GM18907 (cell line): ENCODE results near the gene FAM136A.
A peak's percentile ranks its signal among the peaks of the same experiment; 100 is the strongest.
"Not testable (repeated sequence)": the region's sequence is repeated elsewhere in the genome, so short reads cannot be mapped to it uniquely, and the experiment has no call there.

ENCODE experiments used
- ATAC-seq: cut with Tn5 transposase; IDR thresholded peaks from one replicate; pipeline ENCODE4 v1.9.1; 2021; ENCODE audit warnings: mild to moderate bottlenecking, moderate library complexity; ENCODE audit not compliant: unreplicated experiment

Gene FAM136A

DNA sequence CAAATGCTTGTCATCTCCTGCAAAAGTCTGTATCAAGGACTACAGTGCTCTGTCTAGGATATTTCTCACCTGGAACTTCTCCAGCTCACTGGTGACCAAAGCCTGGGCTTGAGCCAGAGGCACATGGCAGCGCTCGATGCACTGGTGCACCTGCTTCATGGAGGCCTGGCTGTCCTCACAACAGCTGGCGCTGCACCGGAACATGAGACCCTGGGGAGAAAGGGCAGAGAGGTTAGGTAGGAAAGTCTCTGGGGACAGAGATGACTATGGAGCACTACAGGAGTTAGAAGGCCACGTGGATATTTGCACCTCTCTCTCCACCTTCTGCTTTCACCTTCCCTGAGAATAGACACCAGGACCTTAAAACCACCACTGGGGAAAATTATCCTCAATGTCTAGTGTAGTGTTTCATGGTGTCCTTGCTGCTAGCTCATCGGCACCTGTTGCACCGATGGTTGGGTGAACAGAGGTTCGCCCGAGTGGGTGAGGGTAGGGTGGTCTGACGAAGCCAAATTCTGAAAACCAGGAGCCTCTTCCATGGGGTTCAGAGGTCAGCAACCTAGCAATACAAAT, 1.0 kb downstream of the FAM136A start:
- no peak for ATAC-seq

DNA sequence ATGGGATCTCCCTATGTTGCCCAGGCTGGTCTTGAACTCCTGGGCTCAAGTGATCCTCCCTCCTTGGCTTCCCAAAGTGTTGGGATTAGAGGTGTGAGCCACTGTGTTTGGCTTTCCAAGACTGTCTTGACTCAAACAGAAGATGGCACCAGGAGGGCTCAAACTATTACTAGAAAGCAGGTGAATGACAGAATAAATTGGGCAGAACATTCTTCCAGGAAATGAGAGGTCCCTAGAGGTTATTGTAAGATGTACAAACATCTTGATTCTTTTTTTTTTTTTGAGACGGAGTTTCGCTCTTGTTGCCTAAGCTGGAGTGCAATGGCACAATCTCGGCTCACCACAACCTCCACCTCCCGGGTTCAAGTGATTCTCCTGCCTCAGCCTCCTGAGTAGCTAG, 4.0 kb downstream of the FAM136A start:
- ATAC-seq, result not testable (repeated sequence)

DNA sequence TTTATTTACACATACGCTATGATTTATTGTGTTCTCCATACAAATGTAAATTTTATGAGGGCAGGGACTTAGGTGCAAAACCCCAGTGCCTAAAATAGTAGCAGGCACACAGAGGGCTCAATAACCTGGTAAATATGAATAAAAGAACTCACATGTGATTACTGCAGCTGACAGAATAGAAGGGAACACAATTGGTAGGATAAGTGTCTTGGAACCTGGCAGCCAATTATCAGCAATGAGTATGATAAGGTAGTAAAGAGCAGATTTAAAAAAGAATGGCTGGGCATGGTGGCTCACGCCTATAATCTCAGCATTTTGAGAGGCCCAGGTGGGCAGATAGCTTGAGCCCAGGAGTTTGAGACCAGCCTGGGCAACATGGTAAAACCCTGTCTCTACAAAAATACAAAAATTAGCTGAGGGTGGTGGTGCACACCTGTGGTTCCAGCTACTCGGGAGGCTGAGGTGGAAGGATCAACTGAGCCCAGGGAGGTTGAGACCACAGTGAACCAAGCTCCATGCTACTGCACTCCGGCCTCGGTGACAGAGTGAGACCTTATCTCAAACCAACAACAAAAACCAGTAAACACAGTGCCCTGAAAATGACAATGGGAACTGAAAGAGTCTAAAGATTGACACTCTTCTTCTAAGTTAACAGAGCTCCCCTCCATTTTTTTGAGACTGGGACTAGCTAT, 18.2 kb downstream of the FAM136A start:
- ATAC-seq, result no peak

GRCh38 chr2:70282439-70282838, 19.4 kb downstream of the FAM136A start:
- ATAC-seq, result no peak

DNA sequence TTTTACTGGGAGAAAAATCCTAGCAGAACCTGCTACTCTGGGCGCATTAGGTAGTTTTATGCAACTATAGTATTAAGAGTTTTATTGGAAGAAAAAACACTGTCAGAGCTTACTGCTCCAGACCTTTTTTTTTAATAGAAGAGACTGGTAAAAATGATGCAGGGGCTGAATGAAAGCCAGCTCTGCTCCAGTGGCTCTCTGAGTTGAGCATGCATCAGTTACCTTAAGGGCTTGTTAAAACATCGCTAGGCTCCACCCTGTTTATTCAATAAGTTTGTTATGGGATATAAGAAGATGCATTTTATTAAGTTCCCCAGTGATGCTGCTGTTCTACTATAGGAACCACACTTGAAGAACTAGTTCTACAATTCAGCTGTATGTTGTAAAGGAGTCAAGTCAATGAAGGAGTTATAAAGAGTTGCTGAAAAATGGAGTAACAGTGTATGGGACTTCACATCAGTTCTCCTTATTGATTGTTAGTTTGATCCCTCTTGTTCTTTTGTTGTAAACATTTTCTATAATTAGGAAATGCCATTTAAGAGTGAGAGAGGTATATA, 21.5 kb downstream of the FAM136A start:
- ATAC-seq, result no peak

DNA sequence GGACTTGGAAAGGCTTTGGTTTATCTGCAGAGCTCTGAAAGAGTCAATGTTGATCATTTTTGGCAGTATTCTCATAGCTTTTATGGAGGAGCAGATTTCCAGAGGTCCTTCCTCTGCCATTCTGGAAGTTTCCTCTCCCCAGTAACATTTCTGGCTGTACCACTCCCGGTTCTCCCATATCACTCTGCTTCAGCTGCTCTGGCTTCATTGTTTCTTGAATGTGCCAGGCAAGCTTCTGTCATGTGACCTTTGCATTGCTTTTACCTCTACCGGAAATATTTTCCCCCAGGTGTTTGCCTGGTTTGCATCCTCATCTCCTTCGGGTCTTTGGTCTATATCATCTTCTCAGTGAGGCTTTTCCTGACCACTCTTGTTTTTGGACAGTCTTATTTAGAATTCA, 31.5 kb downstream of the FAM136A start:
- ATAC-seq, result no peak

GRCh38 chr2:70269422-70270302, 32.2 kb downstream of the FAM136A start:
- not testable (repeated sequence) for ATAC-seq

GRCh38 chr2:70266925-70267324, 34.9 kb downstream of the FAM136A start:
- not testable (repeated sequence) for ATAC-seq

DNA sequence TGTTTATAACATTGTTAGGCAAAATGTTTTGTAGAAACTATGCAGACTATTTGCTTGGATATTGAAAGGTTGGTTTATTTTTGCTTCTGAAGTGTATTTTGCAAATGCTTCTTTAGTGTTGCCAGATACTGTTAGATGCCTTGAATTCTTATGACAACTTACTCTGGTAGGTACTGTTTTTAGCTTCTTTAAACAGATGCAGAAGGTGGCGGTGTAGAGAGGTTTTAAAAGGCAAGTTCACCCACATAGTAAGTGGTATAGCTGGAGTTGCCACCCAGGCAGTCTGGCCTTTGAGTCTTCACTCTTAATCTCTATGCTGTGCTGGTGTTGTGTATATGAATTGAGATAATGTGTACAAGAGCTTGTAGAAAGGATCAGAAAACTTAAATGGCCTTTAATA, 40.4 kb downstream of the FAM136A start:
- no peak for ATAC-seq

DNA sequence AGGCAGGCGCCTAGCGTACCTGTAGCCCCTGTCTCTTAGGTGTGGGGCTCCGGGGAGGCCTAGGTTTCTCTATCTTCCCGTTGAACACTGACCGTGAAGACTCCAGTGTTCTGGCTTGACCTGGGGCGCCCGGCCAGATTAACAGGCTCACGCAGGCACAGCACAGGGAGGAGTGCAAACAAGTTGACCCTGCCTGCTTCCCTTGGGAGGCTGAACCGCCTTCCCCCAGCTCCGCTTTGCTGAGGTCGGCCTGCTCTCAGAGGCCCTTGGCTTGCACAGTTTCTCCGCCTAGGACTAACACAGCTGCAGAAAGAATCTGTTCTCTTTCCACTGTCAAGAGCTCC, 43.4 kb downstream of the FAM136A start:
- no peak for ATAC-seq

- ATAC-seq, result no peak
These were observed 46.1 kb downstream of the FAM136A start for GRCh38 chr2:70255637-70256314.

DNA sequence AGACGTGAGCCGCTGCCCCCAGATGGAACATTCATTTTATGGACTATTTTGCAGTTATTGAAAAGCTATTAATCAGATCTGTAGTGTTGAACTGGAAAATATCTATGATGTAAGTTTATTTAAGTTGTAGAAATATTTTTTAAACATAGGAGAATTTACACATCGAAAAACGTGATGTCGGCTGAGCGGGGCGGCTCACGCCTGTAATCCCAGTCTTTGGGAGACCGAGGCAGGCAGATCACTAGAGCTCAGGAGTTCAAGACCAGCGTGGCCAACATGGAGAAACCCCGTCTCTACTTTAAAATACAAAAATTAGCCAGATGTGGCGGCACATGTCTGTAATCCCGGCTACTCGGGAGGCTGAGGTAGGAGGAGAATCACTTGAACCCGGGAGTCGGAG, 51.4 kb downstream of the FAM136A start:
- no peak for ATAC-seq

GRCh38 chr2:70248181-70248847, 53.6 kb downstream of the FAM136A start, which contains the start of gene TIA1:
Gene TIA1 (minus strand): TSS chr2:70248628. CDS start chr2:70248430, 198 bp downstream.
- ATAC-seq, result peak; percentile 94

DNA sequence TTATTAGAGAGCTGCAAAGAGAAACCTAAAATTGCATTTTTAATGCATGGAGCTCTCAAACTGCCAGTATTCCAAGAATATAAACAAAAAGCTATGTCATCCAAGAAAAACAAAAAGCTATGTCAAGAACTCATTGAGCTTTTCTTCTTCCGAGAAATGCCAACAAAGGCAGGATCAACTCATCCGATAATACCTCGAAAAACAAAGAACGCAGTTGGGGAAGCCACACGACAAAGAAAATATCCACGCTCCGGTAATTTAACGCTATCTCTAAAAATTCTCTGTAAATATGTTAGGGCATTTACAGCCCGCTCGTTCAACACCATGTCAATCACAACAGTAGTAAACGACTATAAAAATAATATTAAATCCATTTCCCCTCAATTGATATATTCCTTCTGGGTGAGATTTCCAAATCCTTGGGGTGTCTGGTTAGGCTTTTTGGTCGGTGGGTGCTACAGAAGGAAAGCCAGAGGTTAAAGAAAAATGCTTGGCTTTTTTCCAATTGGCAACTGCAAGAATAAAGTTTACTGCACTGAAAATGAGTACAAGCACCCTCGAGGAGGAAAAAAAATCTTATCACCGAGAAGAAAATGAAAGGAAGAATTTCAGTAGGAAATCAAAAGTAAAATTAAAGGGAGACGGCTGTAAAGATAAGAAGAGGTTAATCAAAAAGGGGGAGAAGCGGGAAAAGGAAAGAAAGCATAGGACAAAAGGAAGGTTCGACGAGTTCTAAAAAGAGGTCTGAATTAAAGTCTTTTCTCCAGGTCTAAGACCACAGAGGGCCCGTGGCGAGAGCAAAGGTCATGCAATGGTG, 54.3 kb downstream of the FAM136A start:
- no peak for ATAC-seq
